SK-N-SH (cell line): ENCODE measurements around the gene ADAMTS17. TPM values are rescaled to one million over a fixed set of nuclear protein-coding genes. Genes with fewer than 3 reads are reported as not detected.

Experiments used
- CTCF ChIA-PET: fragments of 300-600, 350-600 bp; formaldehyde crosslinking; extraction: SDS; loops from one replicate; lab custom pipeline; 2021; lab: Yijun Ruan, JAX
- POLR2A ChIA-PET: fragments of 350-600 bp; sonication (Branson Sonifier 250); formaldehyde crosslinking; extraction: SDS; loops from one replicate; lab custom pipeline; 2020; ENCODE audit warnings: antibody characterized with exemption, inconsistent platforms; lab: Yijun Ruan, JAX
- DNase-seq: peaks from one replicate; pipeline ENCODE4 v3.0.0; 2012
- H2AFZ ChIP-seq: fragments of 200-600 bp; sonication (generic); 2 replicates; pipeline ENCODE4 v1.8.1; 2016; ENCODE audit warnings: antibody characterized with exemption, mild to moderate bottlenecking, low read depth
- H3F3A ChIP-seq: fragments of 200-600 bp; sonication (generic); replicated peaks from 2 replicates; pipeline ENCODE3; 2016; ENCODE audit warnings: antibody characterized with exemption, mild to moderate bottlenecking; ENCODE audit not compliant: insufficient read depth
- H3K27ac ChIP-seq, 2 experiments: fragments of 200-500 bp in 1 of 2; fragments of 200-600 bp in 1 of 2; sonication (Bioruptor generic) in 1 of 2; sonication (generic), shearing (Covaris generic) in 1 of 2; 2 replicates each; pipeline versions ENCODE4 v1.5.1 to v1.6.1; 2014 to 2016; ENCODE audit warnings: low read depth in 2 of 2, inconsistent platforms in 1 of 2, low read length in 1 of 2, mild to moderate bottlenecking in 1 of 2, mixed read lengths in 1 of 2
- H3K27me3 ChIP-seq: fragments of 200-600 bp; sonication (generic), shearing (Covaris generic); 2 replicates; pipeline ENCODE4 v1.6.1; 2016; ENCODE audit warnings: mixed run types; ENCODE audit not compliant: insufficient read depth
- H3K36me3 ChIP-seq, 2 experiments: fragments of 200-500 bp in 1 of 2; fragments of 200-600 bp in 1 of 2; sonication (Bioruptor generic) in 1 of 2; sonication (generic) in 1 of 2; replicated peaks in 1 of 2; 2 replicates each; pipeline versions ENCODE3 to v1.5.1; 2014 to 2016; ENCODE audit warnings: low read length in 1 of 2, mild to moderate bottlenecking in 1 of 2; ENCODE audit not compliant: insufficient read depth in 2 of 2, control insufficient read depth in 1 of 2
- H3K4me1 ChIP-seq, 2 experiments: fragments of 200-500 bp in 1 of 2; fragments of 200-600 bp in 1 of 2; sonication (Bioruptor generic) in 1 of 2; sonication (generic), shearing (Covaris generic) in 1 of 2; 2 replicates each; pipeline versions ENCODE4 v1.5.1 to v1.6.1; 2014 to 2016; ENCODE audit warnings: low read depth in 1 of 2, low read length in 1 of 2, mixed run types in 1 of 2; ENCODE audit not compliant: insufficient read depth in 2 of 2, control insufficient read depth in 1 of 2
- H3K4me2 ChIP-seq: fragments of 200-600 bp; sonication (generic), shearing (Covaris generic); 2 replicates; pipeline ENCODE4 v1.6.1; 2017; ENCODE audit warnings: mixed run types
- H3K4me3 ChIP-seq, 2 experiments: fragments of 200-500 bp in 1 of 2; fragments of 200-600 bp in 1 of 2; sonication (Bioruptor generic) in 1 of 2; sonication (generic), shearing (Covaris generic) in 1 of 2; 2 replicates each; pipeline versions ENCODE4 v1.5.1 to v1.8.1; 2014 to 2016; ENCODE audit warnings: low read depth in 2 of 2, inconsistent platforms in 1 of 2, low read length in 1 of 2, mild to moderate bottlenecking in 1 of 2, mixed read lengths in 1 of 2, moderate library complexity in 1 of 2
- H3K79me2 ChIP-seq: fragments of 200-600 bp; sonication (generic); 2 replicates; pipeline ENCODE4 v1.8.1; 2017; ENCODE audit warnings: mild to moderate bottlenecking; ENCODE audit not compliant: insufficient read depth
- H3K9ac ChIP-seq: fragments of 200-600 bp; sonication (generic); 2 replicates; pipeline ENCODE4 v1.6.1; 2017; ENCODE audit warnings: mixed run types
- H3K9me2 ChIP-seq: fragments of 200-600 bp; sonication (generic); 2 replicates; pipeline ENCODE4 v1.6.1; 2017; ENCODE audit warnings: mixed run types
- H3K9me3 ChIP-seq: fragments of 200-600 bp; sonication (generic); 2 replicates; pipeline ENCODE4 v1.6.1; 2017; ENCODE audit warnings: mixed run types, mild to moderate bottlenecking, moderate library complexity
- H4K20me1 ChIP-seq: fragments of 200-600 bp; sonication (generic); 2 replicates; pipeline ENCODE4 v1.6.1; 2017; ENCODE audit warnings: mild to moderate bottlenecking, mixed run types; ENCODE audit not compliant: insufficient read depth
- ELF1 ChIP-seq: IDR thresholded peaks from 2 replicates; pipeline ENCODE4 v1.4.0; 2012
- EZH2phosphoT487 ChIP-seq: fragments of 200-600 bp; sonication (generic); IDR thresholded peaks from 2 replicates; pipeline ENCODE4 v1.6.1; 2017; ENCODE audit warnings: low read depth, mixed run types, mild to moderate bottlenecking, antibody characterized with exemption, moderate library complexity, borderline replicate concordance
- FOXM1 ChIP-seq: IDR thresholded peaks from 2 replicates; pipeline ENCODE4 v1.4.0; 2012; ENCODE audit warnings: low read depth, mild to moderate bottlenecking
- GABPA ChIP-seq: IDR thresholded peaks from 2 replicates; pipeline ENCODE4 v1.4.0; 2012; ENCODE audit warnings: low read depth, mild to moderate bottlenecking
- GATA2 ChIP-seq: sonication (generic); formaldehyde crosslinking; IDR thresholded peaks from 2 replicates; pipeline ENCODE4 v1.5.0; 2020; ENCODE audit warnings: mild to moderate bottlenecking, missing genetic modification reagents
- JUND ChIP-seq: IDR thresholded peaks from 2 replicates; pipeline ENCODE4 v1.4.0; 2012
- MXI1 ChIP-seq: IDR thresholded peaks from 2 replicates; pipeline ENCODE4 v1.6.1; 2012; ENCODE audit warnings: mild to moderate bottlenecking, low read depth, low read length, improper control_type of control experiment
- NFIC ChIP-seq: IDR thresholded peaks from 2 replicates; pipeline ENCODE4 v1.4.0; 2012; ENCODE audit warnings: borderline replicate concordance
- POLR2AphosphoS5 ChIP-seq: IDR thresholded peaks from 2 replicates; pipeline ENCODE4 v1.6.1; 2012; ENCODE audit warnings: low read depth, low read length
- SMC3 ChIP-seq: IDR thresholded peaks from 2 replicates; pipeline ENCODE4 v1.6.1; 2012; ENCODE audit warnings: low read depth, low read length, improper control_type of control experiment
- TCF12 ChIP-seq: IDR thresholded peaks from 2 replicates; pipeline ENCODE4 v1.4.0; 2012
- TEAD4 ChIP-seq: IDR thresholded peaks from 2 replicates; pipeline ENCODE4 v1.4.0; 2012; ENCODE audit warnings: mild to moderate bottlenecking, borderline replicate concordance; ENCODE audit not compliant: insufficient read depth
- ZBTB33 ChIP-seq: IDR thresholded peaks from 2 replicates; pipeline ENCODE4 v1.4.0; 2012; ENCODE audit warnings: low read depth, borderline replicate concordance
- WGBS: methylation state at CpG from one replicate; pipeline ENCODE4 v1.1.6; 2017; ENCODE audit warnings: low lambda C conversion rate; 5-methylcytosine and 5-hydroxymethylcytosine counted together
- polyA plus RNA-seq, 3 experiments: library from polyadenylated mRNA; depleted of rRNA; stranded (reverse); fragments of >200 nt; gene quantifications; 2 replicates each; pipeline ENCODE4 v1.2.3, GENCODE V29; 2012
- TF ChIP-seq, protein P1 (sequence below): IDR thresholded peaks from 2 replicates; pipeline ENCODE4 v1.4.0; 2012; ENCODE audit warnings: low read depth
- TF ChIP-seq, protein P2 (sequence below): fragments of 150-350 bp; IDR thresholded peaks from 2 replicates; pipeline ENCODE4 v1.6.1; 2016; ENCODE audit warnings: mild to moderate bottlenecking, low read depth, low read length
- TF ChIP-seq, protein P3 (sequence below): IDR thresholded peaks from 2 replicates; pipeline ENCODE4 v1.6.1; 2012; ENCODE audit warnings: mild to moderate bottlenecking, low read depth, low read length, moderate library complexity
- TF ChIP-seq, protein P4 (sequence below): fragments of 150-350 bp; IDR thresholded peaks from 2 replicates; pipeline ENCODE4 v1.6.1; 2017; ENCODE audit warnings: antibody characterized with exemption, low read length, low read depth, borderline replicate concordance
- TF ChIP-seq, protein P5 (sequence below): IDR thresholded peaks from 2 replicates; pipeline ENCODE4; 2012

Gene ADAMTS17
- polyA plus RNA-seq, 1 of the 3 experiments (the other 2 are of a cell fraction), result not detected

- no peak overlapping the region for H3K9ac ChIP-seq
- H3K79me2 ChIP-seq, result no peaks in the 10 kb centered on the region
- no peaks in the 10 kb centered on the region for H3F3A ChIP-seq
- H2AFZ ChIP-seq, result no peak overlapping the region
- no peak overlapping the region for H3K27ac ChIP-seq
- TF ChIP-seq, protein P1, sequence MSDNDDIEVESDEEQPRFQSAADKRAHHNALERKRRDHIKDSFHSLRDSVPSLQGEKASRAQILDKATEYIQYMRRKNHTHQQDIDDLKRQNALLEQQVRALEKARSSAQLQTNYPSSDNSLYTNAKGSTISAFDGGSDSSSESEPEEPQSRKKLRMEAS, result no peak
- TF ChIP-seq GABPA (no peak), SMC3 (no peak), POLR2AphosphoS5 (no peak), TCF12 (no peak), TEAD4 (no peak), FOXM1 (no peak), MXI1 (no peak), GATA2 (CRISPR knock-in tag) (no peak), NFIC (no peak), EZH2phosphoT487 (no peak), JUND (no peak), ELF1 (no peak), ZBTB33 (no peak)
- TF ChIP-seq, protein P2, sequence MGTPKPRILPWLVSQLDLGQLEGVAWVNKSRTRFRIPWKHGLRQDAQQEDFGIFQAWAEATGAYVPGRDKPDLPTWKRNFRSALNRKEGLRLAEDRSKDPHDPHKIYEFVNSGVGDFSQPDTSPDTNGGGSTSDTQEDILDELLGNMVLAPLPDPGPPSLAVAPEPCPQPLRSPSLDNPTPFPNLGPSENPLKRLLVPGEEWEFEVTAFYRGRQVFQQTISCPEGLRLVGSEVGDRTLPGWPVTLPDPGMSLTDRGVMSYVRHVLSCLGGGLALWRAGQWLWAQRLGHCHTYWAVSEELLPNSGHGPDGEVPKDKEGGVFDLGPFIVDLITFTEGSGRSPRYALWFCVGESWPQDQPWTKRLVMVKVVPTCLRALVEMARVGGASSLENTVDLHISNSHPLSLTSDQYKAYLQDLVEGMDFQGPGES, result no peak
- TF ChIP-seq, protein P3, sequence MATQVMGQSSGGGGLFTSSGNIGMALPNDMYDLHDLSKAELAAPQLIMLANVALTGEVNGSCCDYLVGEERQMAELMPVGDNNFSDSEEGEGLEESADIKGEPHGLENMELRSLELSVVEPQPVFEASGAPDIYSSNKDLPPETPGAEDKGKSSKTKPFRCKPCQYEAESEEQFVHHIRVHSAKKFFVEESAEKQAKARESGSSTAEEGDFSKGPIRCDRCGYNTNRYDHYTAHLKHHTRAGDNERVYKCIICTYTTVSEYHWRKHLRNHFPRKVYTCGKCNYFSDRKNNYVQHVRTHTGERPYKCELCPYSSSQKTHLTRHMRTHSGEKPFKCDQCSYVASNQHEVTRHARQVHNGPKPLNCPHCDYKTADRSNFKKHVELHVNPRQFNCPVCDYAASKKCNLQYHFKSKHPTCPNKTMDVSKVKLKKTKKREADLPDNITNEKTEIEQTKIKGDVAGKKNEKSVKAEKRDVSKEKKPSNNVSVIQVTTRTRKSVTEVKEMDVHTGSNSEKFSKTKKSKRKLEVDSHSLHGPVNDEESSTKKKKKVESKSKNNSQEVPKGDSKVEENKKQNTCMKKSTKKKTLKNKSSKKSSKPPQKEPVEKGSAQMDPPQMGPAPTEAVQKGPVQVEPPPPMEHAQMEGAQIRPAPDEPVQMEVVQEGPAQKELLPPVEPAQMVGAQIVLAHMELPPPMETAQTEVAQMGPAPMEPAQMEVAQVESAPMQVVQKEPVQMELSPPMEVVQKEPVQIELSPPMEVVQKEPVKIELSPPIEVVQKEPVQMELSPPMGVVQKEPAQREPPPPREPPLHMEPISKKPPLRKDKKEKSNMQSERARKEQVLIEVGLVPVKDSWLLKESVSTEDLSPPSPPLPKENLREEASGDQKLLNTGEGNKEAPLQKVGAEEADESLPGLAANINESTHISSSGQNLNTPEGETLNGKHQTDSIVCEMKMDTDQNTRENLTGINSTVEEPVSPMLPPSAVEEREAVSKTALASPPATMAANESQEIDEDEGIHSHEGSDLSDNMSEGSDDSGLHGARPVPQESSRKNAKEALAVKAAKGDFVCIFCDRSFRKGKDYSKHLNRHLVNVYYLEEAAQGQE, result no peak
- TF ChIP-seq, protein P4, sequence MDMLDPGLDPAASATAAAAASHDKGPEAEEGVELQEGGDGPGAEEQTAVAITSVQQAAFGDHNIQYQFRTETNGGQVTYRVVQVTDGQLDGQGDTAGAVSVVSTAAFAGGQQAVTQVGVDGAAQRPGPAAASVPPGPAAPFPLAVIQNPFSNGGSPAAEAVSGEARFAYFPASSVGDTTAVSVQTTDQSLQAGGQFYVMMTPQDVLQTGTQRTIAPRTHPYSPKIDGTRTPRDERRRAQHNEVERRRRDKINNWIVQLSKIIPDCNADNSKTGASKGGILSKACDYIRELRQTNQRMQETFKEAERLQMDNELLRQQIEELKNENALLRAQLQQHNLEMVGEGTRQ, result no peak
- TF ChIP-seq, protein P5, sequence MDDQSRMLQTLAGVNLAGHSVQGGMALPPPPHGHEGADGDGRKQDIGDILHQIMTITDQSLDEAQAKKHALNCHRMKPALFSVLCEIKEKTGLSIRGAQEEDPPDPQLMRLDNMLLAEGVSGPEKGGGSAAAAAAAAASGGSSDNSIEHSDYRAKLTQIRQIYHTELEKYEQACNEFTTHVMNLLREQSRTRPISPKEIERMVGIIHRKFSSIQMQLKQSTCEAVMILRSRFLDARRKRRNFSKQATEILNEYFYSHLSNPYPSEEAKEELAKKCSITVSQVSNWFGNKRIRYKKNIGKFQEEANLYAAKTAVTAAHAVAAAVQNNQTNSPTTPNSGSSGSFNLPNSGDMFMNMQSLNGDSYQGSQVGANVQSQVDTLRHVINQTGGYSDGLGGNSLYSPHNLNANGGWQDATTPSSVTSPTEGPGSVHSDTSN, result no peak
- CTCF ChIA-PET, result interaction anchor here (2.1 kb wide), 1 partner anchor 227 kb away, joined by 9 read pairs; no protein-coding TSS in a partner anchor
- POLR2A ChIA-PET, result no interaction called here
- no peaks in the 10 kb centered on the region for H3K36me3 ChIP-seq
- H3K27me3 ChIP-seq, result no peaks in the 10 kb centered on the region
- no peaks in the 10 kb centered on the region for H3K9me2 ChIP-seq
- H3K4me2 ChIP-seq, result no peak overlapping the region
- no peak overlapping the region for H3K4me3 ChIP-seq
- WGBS, result 55% methylated on average over 6 of the region's 6 CpGs
- no peaks in the 10 kb centered on the region for H4K20me1 ChIP-seq
- no peak for DNase-seq
- H3K4me1 ChIP-seq, result peaks cover 0 to 3% of the 10 kb centered on the region in 2 experiments; a peak in 1 of 4 replicates
- H3K9me3 ChIP-seq, result no peaks in the 10 kb centered on the region; the same call in 1 of the 2 replicates
Observed at GRCh38 chr15:100156201-100156600, 185.6 kb downstream of the ADAMTS17 start.
